H1 (cell line): Measurements from ENCODE around the gene FAR2. TPM values are rescaled to one million over a fixed set of nuclear protein-coding genes. Genes with fewer than 3 reads are reported as not detected.

Experiments
- CTCF ChIA-PET: fragments of 300-600 bp; sonication (Branson Sonifier 250); formaldehyde crosslinking; loops from one replicate; lab custom pipeline; 2021; ENCODE audit not compliant: partially characterized antibody; lab: Charles Lee
- POLR2A ChIA-PET: fragments of 300-600 bp; sonication (Branson Sonifier 250); formaldehyde crosslinking; loops from one replicate; lab custom pipeline; 2021; ENCODE audit warnings: inconsistent platforms; ENCODE audit not compliant: partially characterized antibody; lab: Charles Lee
- DNase-seq, 2 experiments: peaks; one replicate each; pipeline versions ENCODE4 v3.0.0 to v3.0.0-alpha.2; 2010 to 2022; ENCODE audit warnings: low spot score in 2 of 2, low read depth in 1 of 2, mixed read lengths in 1 of 2
- FAIRE-seq: peaks from 2 replicates; lab custom pipeline; 2011; peaks lifted over from hg19 to GRCh38; lab: Jason Lieb, UNC
- H2AFZ ChIP-seq: 2 replicates; pipeline ENCODE4 v1.8.1; 2012; ENCODE audit warnings: low read length, inconsistent platforms
- H2AK5ac ChIP-seq: 2 replicates; pipeline ENCODE4 v1.6.1; 2013; ENCODE audit warnings: low read depth, low read length
- H2BK120ac ChIP-seq: replicated peaks from 2 replicates; pipeline ENCODE3; 2013; ENCODE audit warnings: low read depth, low read length, inconsistent platforms
- H2BK12ac ChIP-seq: 2 replicates; pipeline ENCODE4 v1.6.1; 2013; ENCODE audit warnings: low read depth, low read length
- H2BK15ac ChIP-seq: 2 replicates; pipeline ENCODE4 v1.6.1; 2013; ENCODE audit warnings: low read length
- H2BK20ac ChIP-seq: 2 replicates; pipeline ENCODE4 v1.6.1; 2013; ENCODE audit warnings: low read length
- H2BK5ac ChIP-seq: 2 replicates; pipeline ENCODE4 v1.6.1; 2013; ENCODE audit warnings: low read depth, low read length
- H3K14ac ChIP-seq: 2 replicates; pipeline ENCODE4 v1.6.1; 2013; ENCODE audit warnings: inconsistent platforms; ENCODE audit not compliant: insufficient read length
- H3K18ac ChIP-seq: 2 replicates; pipeline ENCODE4 v1.6.1; 2013; ENCODE audit warnings: low read length; ENCODE audit errors: extremely low read depth
- H3K23ac ChIP-seq: 2 replicates; pipeline ENCODE4 v1.6.1; 2013; ENCODE audit warnings: inconsistent platforms; ENCODE audit not compliant: insufficient read length
- H3K23me2 ChIP-seq: 2 replicates; pipeline ENCODE4 v1.6.1; 2013; ENCODE audit warnings: low read depth, low read length
- H3K27ac ChIP-seq: 2 replicates; pipeline ENCODE4 v1.6.1; 2011; ENCODE audit warnings: low read depth, low read length, inconsistent platforms
- H3K27me3 ChIP-seq, 4 experiments: replicated peaks in 1 of 4; 1 replicate in 1 of 4; 2 replicates in 3 of 4; pipeline versions ENCODE4 v1.6.1 to v1.8.1; 2011 to 2013; ENCODE audit warnings: low read length in 3 of 4, mild to moderate bottlenecking in 3 of 4, inconsistent platforms in 2 of 4, mixed read lengths in 2 of 4, moderate library complexity in 1 of 4; ENCODE audit not compliant: control insufficient read depth in 3 of 4, insufficient read depth in 3 of 4; ENCODE audit errors: extremely low read depth in 1 of 4
- H3K36me3 ChIP-seq, 4 experiments: 2 replicates each; pipeline versions ENCODE4 v1.6.1 to v1.8.1; 2011 to 2013; ENCODE audit warnings: mild to moderate bottlenecking in 4 of 4, low read length in 3 of 4, moderate library complexity in 2 of 4, control low read depth in 1 of 4, inconsistent platforms in 1 of 4; ENCODE audit not compliant: insufficient read depth in 4 of 4, control insufficient read depth in 2 of 4
- H3K4ac ChIP-seq: replicated peaks from 2 replicates; pipeline ENCODE3; 2013; ENCODE audit warnings: low read length, low read depth, mixed read lengths, inconsistent platforms; ENCODE audit not compliant: insufficient read length
- H3K4me1 ChIP-seq, 4 experiments: replicated peaks in 1 of 4; 1 replicate in 1 of 4; 2 replicates in 3 of 4; pipeline versions ENCODE4 v1.6.1 to v1.8.1; 2011 to 2013; ENCODE audit warnings: low read length in 3 of 4, inconsistent platforms in 2 of 4, mixed read lengths in 1 of 4; ENCODE audit not compliant: insufficient read depth in 4 of 4, control insufficient read depth in 3 of 4
- H3K4me2 ChIP-seq, 2 experiments: 2 replicates each; pipeline versions ENCODE4 v1.6.1 to v1.8.1; 2011 to 2013; ENCODE audit warnings: low read depth in 2 of 2, low read length in 2 of 2, control low read depth in 1 of 2, inconsistent platforms in 1 of 2, mild to moderate bottlenecking in 1 of 2; ENCODE audit not compliant: insufficient read depth in 1 of 2
- H3K4me3 ChIP-seq, 4 experiments: fragments of 200-600, 300-600 bp in 1 of 4; sonication (generic), shearing (Covaris generic), sonication (Bioruptor Twin) in 1 of 4; 2 replicates each; pipeline versions ENCODE4 v1.5.1 to v1.8.1; 2011 to 2016; ENCODE audit warnings: low read length in 4 of 4, low read depth in 3 of 4, control low read depth in 2 of 4, inconsistent platforms in 2 of 4, mild to moderate bottlenecking in 2 of 4, mixed read lengths in 1 of 4, moderate library complexity in 1 of 4; ENCODE audit not compliant: insufficient read depth in 2 of 4; ENCODE audit errors: extremely low read depth in 1 of 4
- H3K56ac ChIP-seq: replicated peaks from 2 replicates; pipeline ENCODE3; 2013; ENCODE audit warnings: low read depth, mild to moderate bottlenecking, mixed read lengths, low read length, inconsistent platforms; ENCODE audit not compliant: insufficient read length
- H3K79me1 ChIP-seq: 2 replicates; pipeline ENCODE4 v1.6.1; 2013; ENCODE audit warnings: low read depth, low read length, control low read depth
- H3K79me2 ChIP-seq, 2 experiments: 2 replicates each; pipeline versions ENCODE4 v1.6.1 to v1.8.1; 2012 to 2013; ENCODE audit warnings: low read length in 2 of 2, mild to moderate bottlenecking in 2 of 2, inconsistent platforms in 1 of 2; ENCODE audit not compliant: insufficient read depth in 2 of 2, control insufficient read depth in 1 of 2
- H3K9ac ChIP-seq, 4 experiments: replicated peaks in 1 of 4; 1 replicate in 1 of 4; 2 replicates in 3 of 4; pipeline versions ENCODE4 v1.6.1 to v1.8.1; 2011 to 2013; ENCODE audit warnings: low read depth in 3 of 4, low read length in 3 of 4, control low read depth in 2 of 4, mild to moderate bottlenecking in 2 of 4, moderate library complexity in 2 of 4, inconsistent platforms in 1 of 4; ENCODE audit errors: extremely low read depth in 1 of 4
- H3K9me3 ChIP-seq, 2 experiments: 2 replicates each; pipeline versions ENCODE4 v1.6.1 to v1.8.1; 2012 to 2013; ENCODE audit warnings: mild to moderate bottlenecking in 2 of 2, moderate library complexity in 2 of 2, control low read depth in 1 of 2, inconsistent platforms in 1 of 2, low read depth in 1 of 2, low read length in 1 of 2, mixed read lengths in 1 of 2; ENCODE audit not compliant: insufficient read depth in 2 of 2
- H4K20me1 ChIP-seq, 2 experiments: replicated peaks in 1 of 2; 2 replicates each; pipeline versions ENCODE3 to v1.8.1; 2011 to 2013; ENCODE audit warnings: inconsistent platforms in 2 of 2, low read length in 2 of 2, mild to moderate bottlenecking in 1 of 2; ENCODE audit not compliant: insufficient read depth in 2 of 2, control insufficient read depth in 1 of 2
- H4K5ac ChIP-seq: 2 replicates; pipeline ENCODE4 v1.6.1; 2013; ENCODE audit warnings: low read length, low read depth, mixed read lengths, inconsistent platforms; ENCODE audit not compliant: insufficient read length
- H4K8ac ChIP-seq: 2 replicates; pipeline ENCODE4 v1.8.0; 2013; ENCODE audit warnings: mild to moderate bottlenecking, moderate library complexity, low read length, inconsistent platforms; ENCODE audit not compliant: insufficient read depth; ENCODE audit errors: extremely low read depth
- H4K91ac ChIP-seq: replicated peaks from 2 replicates; pipeline ENCODE3; 2013; ENCODE audit warnings: low read length, mixed read lengths, inconsistent platforms; ENCODE audit not compliant: insufficient read length
- EP300 ChIP-seq, 2 experiments: IDR thresholded peaks; 1 replicate in 1 of 2; 2 replicates in 1 of 2; pipeline ENCODE4 v1.6.1; 2011 to 2012; ENCODE audit warnings: low read depth in 2 of 2, low read length in 2 of 2, mild to moderate bottlenecking in 2 of 2, borderline replicate concordance in 1 of 2, inconsistent platforms in 1 of 2, moderate library complexity in 1 of 2
- EZH2 ChIP-seq: fragments of 200-600 bp; sonication (generic); IDR thresholded peaks from 2 replicates; pipeline ENCODE4 v1.7.1; 2012; ENCODE audit warnings: low read depth, mild to moderate bottlenecking, moderate library complexity, low read length, inconsistent platforms; ENCODE audit not compliant: severe bottlenecking
- GTF2F1 ChIP-seq: IDR thresholded peaks from 2 replicates; pipeline ENCODE4 v1.6.1; 2012; ENCODE audit warnings: low read depth, low read length, improper control_type of control experiment, borderline replicate concordance
- JUND ChIP-seq: IDR thresholded peaks from 2 replicates; pipeline ENCODE4 v1.6.1; 2011; ENCODE audit warnings: mild to moderate bottlenecking, improper control_type of control experiment, low read length
- WGBS, 2 experiments: shearing (Covaris generic) in 1 of 2; methylation state at CpG; one replicate each; pipeline versions ENCODE4 v1.1.6 to v1.1.7; 2013 to 2015; ENCODE audit warnings: low lambda C conversion rate in 2 of 2, mixed read lengths in 2 of 2, inconsistent platforms in 1 of 2, low coverage in 1 of 2, missing lambda C conversion rate in 1 of 2; ENCODE audit not compliant: insufficient replicate concordance in 2 of 2, insufficient coverage in 1 of 2, insufficient read length in 1 of 2; ENCODE audit errors: extremely low coverage in 1 of 2, missing lambda C conversion rate in 1 of 2; 5-methylcytosine and 5-hydroxymethylcytosine counted together
- polyA plus RNA-seq, 7 experiments: library from polyadenylated mRNA; depleted of rRNA in 3 of 7; stranded (reverse) in 5 of 7; unstranded in 2 of 7; fragments of >200 nt in 5 of 7; fragments of 200-250 nt in 2 of 7; gene quantifications; 1 replicate in 5 of 7; 2 replicates in 1 of 7; 4 replicates in 1 of 7; pipeline versions ENCODE4 v1.2.1 to v1.2.3, GENCODE V29; 2011 to 2013; ENCODE audit warnings: missing spikeins in 2 of 7, mixed read lengths in 2 of 7
- total RNA-seq: library from RNA; stranded (reverse); fragmentation: NEBNext Ultra II Directional; extraction: Animal tissue kit (Norgen Biotek cat#: 25700); gene quantifications from 2 replicates; pipeline ENCODE4 v1.2.1, GENCODE V29; 2021

FAR2 gene
- total and polyA plus RNA-seq, 2 of the 8 experiments (the other 6 are each of a cell fraction or from before 2014, with no cell fraction given): 24.0 to 24.1 TPM

- H3K9ac ChIP-seq: peak overlapping the region in 1 of 4 experiments; percentile 8; a peak in 1 of 7 replicates
- H4K91ac ChIP-seq: no peak overlapping the region
- H2BK12ac ChIP-seq: no peak overlapping the region
- ChIA-PET POLR2A (interaction anchor here (1.2 kb wide), 1 partner anchor 24 kb away, joined by 3 read pairs; no protein-coding TSS in a partner anchor), CTCF (no interaction called here)
- peaks cover 4% of the 10 kb centered on the region; the same call in 1 of the 2 replicates for H3K79me1 ChIP-seq
- no peak for DNase-seq
- H2BK15ac ChIP-seq: no peak overlapping the region
- no peak overlapping the region for H2AFZ ChIP-seq
- no peaks in the 10 kb centered on the region for H3K4me1 ChIP-seq
- H3K4ac ChIP-seq: no peak overlapping the region
- H3K27ac ChIP-seq: no peak overlapping the region
- peaks cover 0 to 3% (median 0%) of the 10 kb centered on the region in 4 experiments; a peak in 2 of 8 replicates for H3K36me3 ChIP-seq
- H3K79me2 ChIP-seq: peaks cover 0 to 80% of the 10 kb centered on the region in 2 experiments; a peak in 2 of 4 replicates
- H3K27me3 ChIP-seq: no peaks in the 10 kb centered on the region
- no peak overlapping the region for H3K56ac ChIP-seq
- no peak overlapping the region for H3K14ac ChIP-seq
- WGBS, 2 experiments: 86% methylated on average over 2 of the region's 2 CpGs; no CpG with 5 or more reads in 1 of the 2 experiments
- H4K8ac ChIP-seq: no peak overlapping the region
- TF ChIP-seq EZH2 (no peak), EP300 (IDR thresholded peaks at IDR 0.05; ENCODE audit: borderline replicate concordance in 1 of 2, low read depth in 2 of 2, low read length in 2 of 2) (no peak), GTF2F1 (no peak), JUND (no peak)
- TF ChIP-seq, all 59 proteins: peak for 0
- H4K5ac ChIP-seq: no peak overlapping the region
- no peak overlapping the region for H2BK120ac ChIP-seq
- no peak overlapping the region for H2AK5ac ChIP-seq
- H3K18ac ChIP-seq: no peak overlapping the region
- H4K20me1 ChIP-seq: peaks cover 0 to 4% of the 10 kb centered on the region in 2 experiments
- H2BK5ac ChIP-seq: no peak overlapping the region
- H2BK20ac ChIP-seq: no peak overlapping the region
- H3K4me3 ChIP-seq: no peak overlapping the region
- no peak for FAIRE-seq
- H3K23me2 ChIP-seq: peaks cover 1% of the 10 kb centered on the region; the same call in 1 of the 2 replicates
- H3K23ac ChIP-seq: no peak overlapping the region
- no peak overlapping the region for H3K4me2 ChIP-seq
- H3K9me3 ChIP-seq: no peaks in the 10 kb centered on the region
Measured at GRCh38 chr12:29376118-29376517, 227.0 kb downstream of the FAR2 start.
